Activated CD8-positive, alpha-beta T cell treated with anti-CD3 and anti-CD28 coated beads for 36 hours (primary cell): ENCODE measurements around the gene U2AF2. TPM values are rescaled to one million over a fixed set of nuclear protein-coding genes. Genes with fewer than 3 reads are reported as not detected.

Experiments used
- ATAC-seq: fragments of 200-7000 bp; cut with Tn5 transposase; one replicate; pipeline ENCODE4 v1.10.0; 2021; ENCODE audit warnings: mild to moderate bottlenecking, moderate library complexity
- CTCF ChIA-PET: fragments of 350-600 bp; sonication (Branson Sonifier 250); formaldehyde crosslinking; loops from one replicate; lab custom pipeline; 2021; ENCODE audit warnings: antibody characterized with exemption; lab: Charles Lee
- POLR2A ChIA-PET: fragments of 350-600 bp; sonication (Branson Sonifier 250); formaldehyde crosslinking; loops from one replicate; lab custom pipeline; 2021; ENCODE audit warnings: antibody characterized with exemption; lab: Charles Lee
- DNase-seq: peaks from one replicate; pipeline ENCODE4 v3.0.0-alpha.2; 2020
- H3K27ac Mint-ChIP-seq: one replicate; pipeline ENCODE4 v1.8.0; 2021; ENCODE audit warnings: mild to moderate bottlenecking, mixed read lengths
- H3K27me3 Mint-ChIP-seq: one replicate; pipeline ENCODE4 v1.8.0; 2021; ENCODE audit warnings: mixed read lengths
- H3K36me3 Mint-ChIP-seq: one replicate; pipeline ENCODE4 v1.8.0; 2021; ENCODE audit warnings: low read depth, mixed read lengths
- H3K4me1 Mint-ChIP-seq: one replicate; pipeline ENCODE4 v1.8.0; 2021; ENCODE audit warnings: low read depth, mixed read lengths
- H3K4me3 Mint-ChIP-seq: one replicate; pipeline ENCODE4 v1.8.0; 2021; ENCODE audit warnings: mild to moderate bottlenecking, moderate library complexity, mixed read lengths
- H3K9me3 Mint-ChIP-seq: one replicate; pipeline ENCODE4 v1.8.0; 2021; ENCODE audit warnings: mixed read lengths
- intact Hi-C: fragments of 100-400 bp; cut with micrococcal nuclease; formaldehyde crosslinking; loops from one replicate; pipeline ENCODE4 v1.10.0; 2022
- total RNA-seq, 2 experiments: library from RNA; stranded (reverse); gene quantifications; one replicate each; pipeline ENCODE4 v1.2.3, GENCODE V29; 2021
- TF ChIP-seq, protein P1 (sequence below): fragments of 200-600 bp; IDR thresholded peaks from one replicate; pipeline ENCODE4 v1.8.0; 2022; ENCODE audit warnings: antibody characterized with exemption, mild to moderate bottlenecking

U2AF2 gene
- total RNA-seq, 2 experiments from 2014 or later: 304 to 306 TPM

DNA sequence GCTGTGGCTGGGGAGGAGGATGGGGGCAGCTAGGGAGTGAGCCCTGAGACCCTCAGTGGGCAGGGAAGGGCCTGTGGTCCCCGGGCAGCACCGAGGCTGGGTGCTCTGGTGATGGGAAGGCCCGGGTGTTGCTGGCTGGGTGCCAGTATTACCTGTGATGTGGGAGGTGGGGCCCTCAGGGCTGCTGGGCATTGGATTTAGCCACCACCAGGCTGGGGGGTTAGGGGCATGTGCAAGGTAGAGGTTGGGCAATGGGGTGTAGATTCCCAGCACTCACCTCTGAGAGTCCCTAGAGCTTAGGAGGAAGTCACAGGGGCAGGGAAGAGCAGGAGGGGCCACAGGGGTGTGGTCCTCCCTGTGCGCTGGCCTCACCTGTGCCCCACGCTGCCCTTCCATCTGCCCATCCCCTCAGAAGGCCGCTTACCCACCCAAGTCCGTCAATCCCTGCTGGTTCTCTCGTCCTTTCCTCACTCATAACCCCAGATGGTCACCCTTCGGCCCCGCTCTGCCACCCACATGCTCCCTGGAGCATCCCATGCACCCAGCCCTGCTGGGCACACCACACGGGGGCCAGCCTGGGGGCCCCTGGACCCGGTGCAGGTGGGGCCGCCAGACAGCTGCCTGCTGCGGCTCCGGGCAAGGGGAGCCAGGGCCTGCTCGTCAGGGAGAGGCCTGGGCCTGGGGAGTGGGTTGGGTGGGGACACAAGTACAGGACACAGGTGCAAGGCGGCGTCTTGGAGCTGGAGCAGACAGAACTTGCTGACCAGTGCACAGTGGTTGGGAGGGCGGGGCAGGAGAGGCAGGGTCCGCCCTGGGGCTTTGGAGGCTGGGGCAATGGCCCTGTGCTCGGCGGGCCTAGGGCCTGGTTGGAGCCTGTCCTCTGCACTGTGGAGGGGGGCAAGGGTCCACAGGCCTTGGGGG is 32.7 kb downstream of the U2AF2 start:
- POLR2A ChIA-PET: no interaction called here

DNA sequence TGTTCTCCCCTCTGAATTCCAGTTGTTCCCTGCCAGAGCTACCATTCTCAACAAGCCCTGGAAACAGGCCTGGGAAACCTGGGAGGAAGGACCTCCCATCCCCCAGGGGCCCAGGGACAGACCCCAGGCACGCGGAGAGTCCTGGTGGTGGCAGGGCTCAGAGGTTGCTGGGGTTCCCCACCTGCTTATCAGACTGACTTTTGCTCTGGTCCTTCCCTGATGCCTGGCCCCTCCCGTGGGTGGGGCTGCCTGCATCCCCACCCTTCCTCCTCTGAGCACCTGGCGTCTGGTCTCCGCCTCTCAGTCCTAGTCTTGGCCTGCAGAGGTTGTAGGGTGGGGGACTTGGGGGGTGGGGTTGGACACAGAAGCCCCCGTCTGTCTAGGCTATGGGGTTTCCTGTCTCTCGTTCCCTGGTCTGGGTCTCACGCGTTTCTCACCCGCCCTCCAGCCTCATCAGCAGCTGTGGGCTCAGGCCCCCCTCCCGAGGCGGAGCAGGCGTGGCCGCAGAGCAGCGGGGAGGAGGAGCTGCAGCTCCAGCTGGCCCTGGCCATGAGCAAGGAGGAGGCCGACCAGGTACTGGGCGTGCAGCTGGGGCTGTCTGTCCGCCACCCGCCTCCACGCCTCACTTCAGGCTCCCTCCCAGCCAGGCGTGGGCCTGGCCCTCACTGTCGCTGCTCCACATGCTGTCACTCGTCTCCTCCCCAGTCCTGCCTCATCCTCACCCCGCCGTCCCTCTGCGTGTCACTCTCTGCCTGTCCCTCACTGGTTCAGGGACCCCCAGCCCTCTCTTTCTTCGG is 33.8 kb downstream of the U2AF2 start:
- no peak for DNase-seq
- intact Hi-C loops: no loop called here
- H3K36me3 Mint-ChIP-seq: peaks cover 9% of the 10 kb centered on the region
- CTCF ChIA-PET: interaction anchor here (1.0 kb wide), 1 partner anchor 15 kb away, joined by 3 read pairs; no protein-coding TSS in a partner anchor
- TF ChIP-seq, protein P1, sequence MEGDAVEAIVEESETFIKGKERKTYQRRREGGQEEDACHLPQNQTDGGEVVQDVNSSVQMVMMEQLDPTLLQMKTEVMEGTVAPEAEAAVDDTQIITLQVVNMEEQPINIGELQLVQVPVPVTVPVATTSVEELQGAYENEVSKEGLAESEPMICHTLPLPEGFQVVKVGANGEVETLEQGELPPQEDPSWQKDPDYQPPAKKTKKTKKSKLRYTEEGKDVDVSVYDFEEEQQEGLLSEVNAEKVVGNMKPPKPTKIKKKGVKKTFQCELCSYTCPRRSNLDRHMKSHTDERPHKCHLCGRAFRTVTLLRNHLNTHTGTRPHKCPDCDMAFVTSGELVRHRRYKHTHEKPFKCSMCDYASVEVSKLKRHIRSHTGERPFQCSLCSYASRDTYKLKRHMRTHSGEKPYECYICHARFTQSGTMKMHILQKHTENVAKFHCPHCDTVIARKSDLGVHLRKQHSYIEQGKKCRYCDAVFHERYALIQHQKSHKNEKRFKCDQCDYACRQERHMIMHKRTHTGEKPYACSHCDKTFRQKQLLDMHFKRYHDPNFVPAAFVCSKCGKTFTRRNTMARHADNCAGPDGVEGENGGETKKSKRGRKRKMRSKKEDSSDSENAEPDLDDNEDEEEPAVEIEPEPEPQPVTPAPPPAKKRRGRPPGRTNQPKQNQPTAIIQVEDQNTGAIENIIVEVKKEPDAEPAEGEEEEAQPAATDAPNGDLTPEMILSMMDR: no peak
- H3K9me3 Mint-ChIP-seq: no peaks in the 10 kb centered on the region
- no peak overlapping the region for H3K27ac Mint-ChIP-seq
- H3K4me3 Mint-ChIP-seq: no peak overlapping the region
- POLR2A ChIA-PET: no interaction called here
- no peaks in the 10 kb centered on the region for H3K27me3 Mint-ChIP-seq
- no peak for ATAC-seq
- H3K4me1 Mint-ChIP-seq: peaks cover 9% of the 10 kb centered on the region

More for the DNA sequence above, 32.7 kb downstream of the U2AF2 start:
- intact Hi-C loops: no loop called here
- CTCF ChIA-PET: no interaction called here
- H3K4me1 Mint-ChIP-seq: peaks cover 11% of the 10 kb centered on the region
- ATAC-seq (no peak), DNase-seq (no peak)
- no peak overlapping the region for H3K27ac Mint-ChIP-seq
- no peaks in the 10 kb centered on the region for H3K27me3 Mint-ChIP-seq
- H3K4me3 Mint-ChIP-seq: no peak overlapping the region
- TF ChIP-seq, protein P1: no peak
- H3K9me3 Mint-ChIP-seq: no peaks in the 10 kb centered on the region
- peaks cover 6% of the 10 kb centered on the region for H3K36me3 Mint-ChIP-seq

DNA sequence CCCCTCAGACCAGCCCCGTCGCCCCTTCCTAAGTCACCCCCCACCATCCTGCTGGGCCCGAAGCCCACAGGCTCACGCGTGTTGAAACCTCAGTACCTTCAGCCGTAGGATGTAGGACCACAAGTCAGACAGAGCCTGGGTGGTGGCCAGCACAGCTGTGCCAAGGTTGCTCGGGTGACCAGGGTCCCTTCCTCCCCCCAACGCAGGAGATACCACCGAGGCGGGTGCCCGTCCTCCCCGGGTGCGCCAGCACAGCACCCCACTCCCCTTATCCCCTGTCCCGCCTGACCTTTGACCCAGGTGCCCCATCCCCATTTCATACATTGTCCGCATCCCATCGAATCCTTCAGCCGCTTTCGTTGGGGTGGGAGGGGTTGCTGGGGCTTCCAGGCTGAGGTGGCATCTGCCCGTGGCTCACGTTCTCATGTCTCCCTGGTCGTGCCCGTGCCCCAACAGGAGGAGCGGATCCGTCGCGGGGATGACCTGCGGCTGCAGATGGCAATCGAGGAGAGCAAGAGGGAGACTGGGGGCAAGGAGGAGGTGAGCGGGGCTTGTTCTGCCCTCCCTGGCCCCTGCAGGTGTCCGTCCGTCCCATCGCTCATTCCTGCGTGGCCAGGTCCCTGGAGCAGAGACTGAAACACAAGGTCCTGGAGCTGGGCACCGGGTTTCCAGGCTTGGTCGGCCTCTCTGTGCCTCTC is 34.7 kb downstream of the U2AF2 start:
- H3K27me3 Mint-ChIP-seq: no peaks in the 10 kb centered on the region
- intact Hi-C loops: no loop called here
- ATAC-seq (no peak), DNase-seq (no peak)
- peaks cover 8% of the 10 kb centered on the region for H3K4me1 Mint-ChIP-seq
- no peaks in the 10 kb centered on the region for H3K9me3 Mint-ChIP-seq
- POLR2A ChIA-PET: no interaction called here
- CTCF ChIA-PET: interaction anchor here (1.0 kb wide), 1 partner anchor 14 kb away, joined by 3 read pairs; no protein-coding TSS in a partner anchor
- no peak overlapping the region for H3K27ac Mint-ChIP-seq
- no peak overlapping the region for H3K4me3 Mint-ChIP-seq
- TF ChIP-seq, protein P1: no peak
- H3K36me3 Mint-ChIP-seq: peaks cover 12% of the 10 kb centered on the region

DNA sequence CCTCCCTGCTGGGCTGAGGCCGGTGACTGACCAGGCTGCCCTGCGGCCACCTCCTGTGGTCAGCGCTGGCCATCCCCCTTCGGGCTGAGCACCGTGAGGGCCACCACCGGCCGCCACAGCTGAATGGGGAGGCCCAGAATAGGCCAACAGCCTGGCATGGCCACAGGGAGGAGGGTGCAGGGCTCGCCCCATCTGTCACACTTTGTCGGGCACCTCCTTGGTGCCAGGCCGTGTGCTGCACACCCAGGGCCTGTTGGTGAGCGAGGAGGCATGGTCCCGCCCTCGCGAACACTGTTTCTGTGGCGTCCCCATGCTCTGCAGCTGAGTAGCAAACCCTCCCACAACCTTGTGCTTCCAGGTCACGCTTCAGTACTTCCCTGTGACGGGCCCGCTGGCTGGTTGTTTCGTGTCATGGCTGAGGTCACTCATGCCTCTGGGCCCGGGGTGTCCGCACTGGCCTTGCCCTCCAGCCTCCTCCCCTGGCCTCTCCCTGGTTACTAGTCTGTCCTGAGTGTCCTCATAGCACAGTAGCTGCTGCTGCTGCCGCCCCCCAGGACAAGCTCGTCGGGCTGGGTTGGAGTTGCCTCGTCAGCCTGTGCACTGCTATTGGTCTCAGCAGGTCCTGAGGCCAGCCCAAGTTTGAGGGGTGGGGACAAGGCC is 35.4 kb downstream of the U2AF2 start:
- Mint-ChIP-seq H3K4me3 (no peak overlapping the region), H3K36me3 (peaks cover 12% of the 10 kb centered on the region), H3K4me1 (peaks cover 8% of the 10 kb centered on the region), H3K27me3 (no peaks in the 10 kb centered on the region), H3K9me3 (no peaks in the 10 kb centered on the region), H3K27ac (no peak overlapping the region)
- intact Hi-C loops: no loop called here
- ATAC-seq: no peak
- ChIA-PET CTCF (no interaction called here), POLR2A (no interaction called here)
- TF ChIP-seq, protein P1: no peak
- no peak for DNase-seq
